Measurements from ENCODE around the gene TAS2R4.
A peak's percentile ranks its signal among the peaks of the same experiment; 100 is the strongest.
"Not testable (repeated sequence)": the region's sequence is repeated elsewhere in the genome, so short reads cannot be mapped to it uniquely, and the experiment has no call there.

The TAS2R4 gene

GRCh38 chr7:141776374-141776773 lies at the start of gene TAS2R4:
Gene TAS2R4 (plus strand): TSS chr7:141776674. CDS start chr7:141778489, 1,815 bp downstream.
- no peak for DNase-seq (ENCODE audit: low spot score)

- DNase-seq (ENCODE audit: low spot score): no peak
Measured at GRCh38 chr7:141729020-141729419, 47.5 kb upstream of the TAS2R4 start.

GRCh38 chr7:141731476-141732149 lies 44.9 kb upstream of the TAS2R4 start:
- no peak for DNase-seq (ENCODE audit: low spot score)

GRCh38 chr7:141737118-141737835 lies 39.2 kb upstream of the TAS2R4 start:
- no peak for DNase-seq (ENCODE audit: low spot score)

GRCh38 chr7:141737836-141738591 lies 38.5 kb upstream of the TAS2R4 start, which contains the start of gene SSBP1:
Gene SSBP1 (plus strand): TSS chr7:141738358. CDS start chr7:141739167, 809 bp downstream.
- peak; percentile 94 for DNase-seq (ENCODE audit: low spot score)

GRCh38 chr7:141738592-141739013 lies 37.9 kb upstream of the TAS2R4 start:
- DNase-seq (ENCODE audit: low spot score): no peak

- DNase-seq (ENCODE audit: low spot score): no peak
Measured at GRCh38 chr7:141739250-141739649, 37.2 kb upstream of the TAS2R4 start.

GRCh38 chr7:141742229-141742628 lies 34.2 kb upstream of the TAS2R4 start:
- DNase-seq (ENCODE audit: low spot score): no peak

- DNase-seq (ENCODE audit: low spot score): no peak
Measured at GRCh38 chr7:141744131-141744530, 32.3 kb upstream of the TAS2R4 start.

- DNase-seq (ENCODE audit: low spot score): no peak
Measured at GRCh38 chr7:141748396-141748795, 28.1 kb upstream of the TAS2R4 start.

GRCh38 chr7:141751904-141752303 lies 24.6 kb upstream of the TAS2R4 start:
- not testable (repeated sequence) for DNase-seq (ENCODE audit: low spot score)

- DNase-seq (ENCODE audit: low spot score): no peak
Measured at GRCh38 chr7:141752634-141753033, 23.8 kb upstream of the TAS2R4 start.

- DNase-seq (ENCODE audit: low spot score): no peak
Measured at GRCh38 chr7:141754939-141755338, 21.5 kb upstream of the TAS2R4 start.

- DNase-seq (ENCODE audit: low spot score): no peak
Measured at GRCh38 chr7:141763797-141764196, 12.7 kb upstream of the TAS2R4 start, which contains the start of gene TAS2R3. Gene TAS2R3 (plus strand): TSS chr7:141764097. CDS start chr7:141764159, 62 bp downstream.

- not testable (repeated sequence) for DNase-seq (ENCODE audit: low spot score)
Measured at GRCh38 chr7:141770083-141770583, 6.3 kb upstream of the TAS2R4 start.

- DNase-seq (ENCODE audit: low spot score): peak; percentile 83
Measured at GRCh38 chr7:141785706-141786552, 9.5 kb downstream of the TAS2R4 start.

- no peak for DNase-seq (ENCODE audit: low spot score)
Measured at GRCh38 chr7:141788296-141788695, 11.8 kb downstream of the TAS2R4 start.

- no peak for DNase-seq (ENCODE audit: low spot score)
Measured at GRCh38 chr7:141789917-141790316, 13.4 kb downstream of the TAS2R4 start, which contains the start of gene TAS2R5. Gene TAS2R5 (plus strand): TSS chr7:141790217. CDS start chr7:141790362, 145 bp downstream.

GRCh38 chr7:141792526-141792925 lies 16.1 kb downstream of the TAS2R4 start:
- DNase-seq (ENCODE audit: low spot score): no peak

- DNase-seq (ENCODE audit: low spot score): no peak
Measured at GRCh38 chr7:141820067-141820466, 43.6 kb downstream of the TAS2R4 start.

- DNase-seq (ENCODE audit: low spot score): not testable (repeated sequence)
Measured at GRCh38 chr7:141822432-141822831, 46.0 kb downstream of the TAS2R4 start.
